ENCODE results near the gene BAG2.

Gene BAG2

GRCh38 chr6:57165080-57165479 is 7.0 kb upstream of the BAG2 start:
- DNase-seq (ENCODE audit: low spot score) = no peak
- in situ Hi-C loops (cut with MboI; ENCODE audit: low sequenced_read_pairs, unreplicated experiment) = no loop called here
- TF ChIP-seq, protein P1, sequence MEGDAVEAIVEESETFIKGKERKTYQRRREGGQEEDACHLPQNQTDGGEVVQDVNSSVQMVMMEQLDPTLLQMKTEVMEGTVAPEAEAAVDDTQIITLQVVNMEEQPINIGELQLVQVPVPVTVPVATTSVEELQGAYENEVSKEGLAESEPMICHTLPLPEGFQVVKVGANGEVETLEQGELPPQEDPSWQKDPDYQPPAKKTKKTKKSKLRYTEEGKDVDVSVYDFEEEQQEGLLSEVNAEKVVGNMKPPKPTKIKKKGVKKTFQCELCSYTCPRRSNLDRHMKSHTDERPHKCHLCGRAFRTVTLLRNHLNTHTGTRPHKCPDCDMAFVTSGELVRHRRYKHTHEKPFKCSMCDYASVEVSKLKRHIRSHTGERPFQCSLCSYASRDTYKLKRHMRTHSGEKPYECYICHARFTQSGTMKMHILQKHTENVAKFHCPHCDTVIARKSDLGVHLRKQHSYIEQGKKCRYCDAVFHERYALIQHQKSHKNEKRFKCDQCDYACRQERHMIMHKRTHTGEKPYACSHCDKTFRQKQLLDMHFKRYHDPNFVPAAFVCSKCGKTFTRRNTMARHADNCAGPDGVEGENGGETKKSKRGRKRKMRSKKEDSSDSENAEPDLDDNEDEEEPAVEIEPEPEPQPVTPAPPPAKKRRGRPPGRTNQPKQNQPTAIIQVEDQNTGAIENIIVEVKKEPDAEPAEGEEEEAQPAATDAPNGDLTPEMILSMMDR (IDR thresholded peaks at IDR 0.05; ENCODE audit: borderline replicate concordance, control extremely low read depth, extremely low read depth, insufficient read depth, missing control alignments) = no peak

DNA sequence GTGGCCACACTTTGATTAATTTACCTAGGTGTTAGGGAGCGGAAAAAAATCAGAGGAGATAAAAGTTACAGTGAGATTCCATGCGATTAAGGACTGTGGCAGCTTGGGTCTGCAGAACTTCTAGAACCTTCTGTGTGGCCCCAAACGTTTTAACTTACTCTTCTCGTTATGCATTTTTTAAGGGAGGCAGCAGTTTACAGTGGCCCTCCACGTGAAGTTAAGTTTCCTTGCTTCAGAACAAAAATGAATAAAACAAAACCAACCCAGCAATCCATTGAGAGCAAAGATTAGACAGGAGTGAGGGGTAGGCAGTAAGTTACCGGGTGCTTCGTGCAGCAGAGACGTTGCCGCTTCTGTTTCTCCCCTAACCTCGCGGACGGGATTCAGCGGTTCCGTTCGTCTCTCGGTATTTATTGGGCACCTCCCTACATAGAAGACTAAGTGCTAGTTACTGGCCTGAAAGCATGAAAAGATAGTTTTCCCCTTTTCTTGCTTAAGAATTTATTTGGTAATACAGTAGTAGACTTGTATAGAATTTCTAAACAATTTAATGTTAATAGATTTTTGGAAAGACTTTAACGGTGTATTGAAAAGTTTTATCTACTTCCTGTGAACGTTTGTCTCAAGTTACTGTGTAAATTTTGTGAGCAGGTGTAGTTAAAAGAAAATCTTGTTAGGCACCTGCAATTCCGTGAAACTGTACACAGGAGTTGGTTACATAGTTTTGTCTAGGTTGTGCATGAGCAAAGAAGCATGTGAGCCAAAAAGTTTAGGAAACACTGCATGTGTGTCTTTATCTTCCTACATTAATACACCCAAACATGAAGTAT is 1.1 kb downstream of the BAG2 start:
- DNase-seq (ENCODE audit: low spot score) = peak; percentile 40
- TF ChIP-seq, protein P1 (IDR thresholded peaks at IDR 0.05; ENCODE audit: borderline replicate concordance, control extremely low read depth, extremely low read depth, insufficient read depth, missing control alignments) = no peak
- in situ Hi-C loops (cut with MboI; ENCODE audit: low sequenced_read_pairs, unreplicated experiment) = no loop called here

- no peak for DNase-seq (ENCODE audit: low spot score)
- TF ChIP-seq, protein P1 (IDR thresholded peaks at IDR 0.05; ENCODE audit: borderline replicate concordance, control extremely low read depth, extremely low read depth, insufficient read depth, missing control alignments) = no peak
- in situ Hi-C loops (cut with MboI; ENCODE audit: low sequenced_read_pairs, unreplicated experiment) = no loop called here
These were observed 1.9 kb downstream of the BAG2 start for GRCh38 chr6:57173886-57174510.

- in situ Hi-C loops (cut with MboI; ENCODE audit: low sequenced_read_pairs, unreplicated experiment) = no loop called here
- TF ChIP-seq, protein P1 (IDR thresholded peaks at IDR 0.05; ENCODE audit: borderline replicate concordance, control extremely low read depth, extremely low read depth, insufficient read depth, missing control alignments) = no peak
- DNase-seq (ENCODE audit: low spot score) = no peak
These were observed 2.4 kb downstream of the BAG2 start for GRCh38 chr6:57174511-57174907.

DNA sequence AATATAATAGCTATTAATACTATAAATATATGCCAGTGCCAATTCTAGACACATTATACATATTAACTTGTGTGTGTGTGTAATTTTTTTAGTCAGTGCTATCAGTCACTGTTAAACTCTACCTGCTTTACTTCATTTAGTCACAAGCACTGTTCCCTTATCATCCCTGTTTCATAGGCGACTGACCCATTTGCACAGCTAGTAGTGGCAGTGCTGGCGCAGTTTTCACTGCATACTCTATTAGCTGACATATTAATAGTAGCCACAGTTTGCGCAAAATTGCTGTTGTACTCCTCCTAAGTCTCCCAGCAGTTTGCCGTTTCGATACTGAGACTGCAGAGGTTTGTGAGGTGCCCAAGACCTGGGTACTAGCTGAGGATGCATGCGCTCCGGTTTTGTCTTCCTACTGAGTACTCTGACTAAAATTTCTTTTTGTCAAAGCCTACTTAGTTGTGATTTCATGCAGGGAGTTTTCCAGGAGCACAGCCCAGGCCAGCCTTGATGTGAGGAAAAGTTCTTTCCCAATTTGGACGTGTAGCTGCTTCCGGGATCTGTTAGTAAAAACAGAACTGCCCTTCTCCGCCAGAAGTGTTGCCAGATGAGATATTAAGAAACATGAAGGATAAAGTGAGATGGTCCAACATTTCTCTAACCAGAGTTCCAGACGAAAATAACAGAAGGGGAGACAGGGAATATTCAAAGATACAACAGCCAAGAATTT is 5.6 kb downstream of the BAG2 start:
- TF ChIP-seq, protein P1 (IDR thresholded peaks at IDR 0.05; ENCODE audit: borderline replicate concordance, control extremely low read depth, extremely low read depth, insufficient read depth, missing control alignments) = no peak
- in situ Hi-C loops (cut with MboI; ENCODE audit: low sequenced_read_pairs, unreplicated experiment) = loop anchor here (25.0 kb wide), 1 partner anchor 135 kb away; the partner anchor contains the start of gene PRIM2
- DNase-seq (ENCODE audit: low spot score) = no peak

DNA sequence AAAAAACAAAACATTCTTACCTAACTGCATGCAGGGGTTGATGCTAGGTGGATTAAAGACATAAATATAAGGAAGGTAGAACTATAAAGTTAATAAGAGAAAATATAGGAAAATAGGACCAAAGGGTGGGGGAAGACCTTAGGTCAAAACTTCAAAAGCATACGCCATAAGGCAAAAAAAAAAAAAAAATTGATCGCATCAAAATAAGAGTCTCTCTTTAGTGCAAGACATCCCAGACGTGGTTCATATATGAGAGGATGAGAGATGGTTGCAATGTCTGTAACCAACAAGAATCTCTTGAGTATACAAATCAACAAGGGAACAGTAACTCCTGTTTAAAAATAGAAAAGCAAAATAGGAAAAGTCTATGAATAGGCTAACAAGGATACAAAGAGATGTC is 8.5 kb downstream of the BAG2 start:
- in situ Hi-C loops (cut with MboI; ENCODE audit: low sequenced_read_pairs, unreplicated experiment) = loop anchor here (25.0 kb wide), 1 partner anchor 132 kb away; the partner anchor contains the start of gene PRIM2
- TF ChIP-seq, protein P1 (IDR thresholded peaks at IDR 0.05; ENCODE audit: borderline replicate concordance, control extremely low read depth, extremely low read depth, insufficient read depth, missing control alignments) = no peak
- no peak for DNase-seq (ENCODE audit: low spot score)

Measured in GM13976 (cell line).